Suppressor macrophage treated with lipopolysaccharide for 4 hours (primary cell): ENCODE measurements around the gene RAB37.
A peak's percentile ranks its signal among the peaks of the same experiment; 100 is the strongest.

Source experiments
- DNase-seq: peaks from one replicate; pipeline ENCODE4 v3.0.0-alpha.2; 2020

Gene RAB37

GRCh38 chr17:74784125-74784810, 47.2 kb downstream of the RAB37 start:
- DNase-seq = no peak

DNA sequence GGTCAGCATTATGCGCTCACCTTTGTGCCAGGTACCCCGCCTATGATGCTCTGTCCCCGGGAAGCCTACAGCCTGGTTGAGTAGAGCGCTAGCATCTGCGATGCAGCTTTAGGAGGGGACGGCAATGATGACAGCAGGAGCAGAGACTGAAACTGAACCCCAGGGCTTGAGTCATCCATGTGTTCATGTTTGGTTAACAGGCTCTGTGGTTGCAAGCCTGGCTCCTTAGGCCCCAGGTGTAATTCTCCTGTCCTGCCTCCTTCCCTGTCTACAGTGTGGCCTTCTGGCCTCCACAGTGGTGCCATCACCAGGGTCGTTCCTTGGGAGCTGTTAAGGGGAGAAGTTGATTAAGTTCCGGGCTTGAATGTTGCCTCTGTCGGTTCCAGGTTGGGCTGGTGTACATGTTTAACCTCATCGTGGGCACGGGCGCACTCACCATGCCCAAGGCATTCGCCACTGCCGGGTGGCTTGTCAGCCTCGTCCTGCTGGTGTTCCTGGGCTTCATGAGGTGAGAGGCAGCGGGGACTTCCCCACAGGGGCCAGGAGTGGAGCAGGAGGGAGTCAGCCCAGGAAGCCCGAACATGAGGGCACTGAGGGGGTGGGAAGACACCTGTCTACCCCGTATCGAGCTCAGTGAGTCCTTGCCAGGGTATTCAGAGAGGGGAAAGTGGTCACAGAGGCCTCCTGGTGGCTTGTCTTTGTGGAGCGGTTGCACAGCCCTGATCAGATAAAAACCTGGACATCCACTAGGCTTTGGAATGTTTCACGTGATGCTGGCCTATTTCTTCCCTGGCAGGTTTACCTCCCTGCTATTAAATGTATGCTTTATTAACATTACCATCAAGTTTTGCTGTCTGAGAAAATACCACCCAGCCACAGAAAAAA, 48.3 kb downstream of the RAB37 start:
- no peak for DNase-seq

- DNase-seq = no peak
Observed at GRCh38 chr17:74785981-74786360, 48.9 kb downstream of the RAB37 start.

GRCh38 chr17:74786431-74787055, 49.5 kb downstream of the RAB37 start:
- peak; percentile 79 for DNase-seq

GRCh38 chr17:74790161-74791058, 53.4 kb downstream of the RAB37 start:
- peak; percentile 84 for DNase-seq

GRCh38 chr17:74792586-74793105, 55.6 kb downstream of the RAB37 start:
- no peak for DNase-seq

- DNase-seq = no peak
Observed at GRCh38 chr17:74795327-74796020, 58.4 kb downstream of the RAB37 start.

DNA sequence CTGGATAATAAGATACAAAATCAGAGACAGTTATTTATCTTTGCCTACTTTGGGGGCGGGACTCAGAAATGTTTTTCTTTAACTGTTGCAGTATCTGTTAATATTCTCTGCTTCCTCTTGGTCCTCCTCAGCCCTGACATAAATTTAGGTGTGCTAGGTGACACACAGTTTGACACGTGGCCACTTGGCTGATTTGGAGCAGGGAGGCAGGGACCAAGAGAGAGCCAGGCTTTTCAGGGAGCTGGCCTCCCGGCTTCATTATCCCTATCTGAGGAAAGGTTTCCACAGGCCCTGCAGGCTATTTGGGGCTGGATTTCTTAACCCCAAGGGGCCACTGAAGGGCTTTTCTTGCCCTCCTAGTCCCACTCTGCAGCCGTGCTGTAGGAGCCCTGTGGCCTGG, 59.2 kb downstream of the RAB37 start:
- DNase-seq = no peak

DNA sequence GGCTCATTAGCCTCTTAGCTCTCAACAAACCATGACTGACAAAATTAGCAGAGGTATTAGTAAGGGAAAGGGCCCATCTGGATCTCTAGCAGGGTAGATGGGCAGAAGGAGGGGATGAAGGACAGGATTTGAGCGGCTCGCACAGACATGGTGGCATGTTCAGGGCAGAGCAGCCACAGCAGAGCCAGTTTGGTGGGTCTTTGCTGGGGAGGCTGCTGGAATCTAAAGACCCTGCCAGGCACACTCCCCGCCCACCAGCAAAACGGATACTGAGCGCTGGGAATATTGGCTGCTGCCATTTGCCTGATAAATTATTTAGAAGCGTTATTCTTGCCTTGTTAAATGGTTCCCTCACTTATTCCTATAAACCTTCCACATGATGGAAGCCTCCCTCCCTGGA, 59.8 kb downstream of the RAB37 start:
- no peak for DNase-seq
